ENCODE measurements around the gene PLCD1.

GRCh38 chr3:38002940-38003339 is 26.5 kb downstream of the PLCD1 start:
- TF ChIP-seq, protein P1, sequence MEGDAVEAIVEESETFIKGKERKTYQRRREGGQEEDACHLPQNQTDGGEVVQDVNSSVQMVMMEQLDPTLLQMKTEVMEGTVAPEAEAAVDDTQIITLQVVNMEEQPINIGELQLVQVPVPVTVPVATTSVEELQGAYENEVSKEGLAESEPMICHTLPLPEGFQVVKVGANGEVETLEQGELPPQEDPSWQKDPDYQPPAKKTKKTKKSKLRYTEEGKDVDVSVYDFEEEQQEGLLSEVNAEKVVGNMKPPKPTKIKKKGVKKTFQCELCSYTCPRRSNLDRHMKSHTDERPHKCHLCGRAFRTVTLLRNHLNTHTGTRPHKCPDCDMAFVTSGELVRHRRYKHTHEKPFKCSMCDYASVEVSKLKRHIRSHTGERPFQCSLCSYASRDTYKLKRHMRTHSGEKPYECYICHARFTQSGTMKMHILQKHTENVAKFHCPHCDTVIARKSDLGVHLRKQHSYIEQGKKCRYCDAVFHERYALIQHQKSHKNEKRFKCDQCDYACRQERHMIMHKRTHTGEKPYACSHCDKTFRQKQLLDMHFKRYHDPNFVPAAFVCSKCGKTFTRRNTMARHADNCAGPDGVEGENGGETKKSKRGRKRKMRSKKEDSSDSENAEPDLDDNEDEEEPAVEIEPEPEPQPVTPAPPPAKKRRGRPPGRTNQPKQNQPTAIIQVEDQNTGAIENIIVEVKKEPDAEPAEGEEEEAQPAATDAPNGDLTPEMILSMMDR (conservative IDR thresholded peaks at IDR 0.05): no peak
- no peak for TF ChIP-seq ZFX (IDR thresholded peaks at IDR 0.05)
